ENCODE measurements around the gene VKORC1L1.
"Not testable (repeated sequence)": the region's sequence is repeated elsewhere in the genome, so short reads cannot be mapped to it uniquely, and the experiment has no call there.

Gene VKORC1L1

GRCh38 chr7:65946904-65947303 lies 74.0 kb downstream of the VKORC1L1 start:
- DNase-seq = no peak

DNA sequence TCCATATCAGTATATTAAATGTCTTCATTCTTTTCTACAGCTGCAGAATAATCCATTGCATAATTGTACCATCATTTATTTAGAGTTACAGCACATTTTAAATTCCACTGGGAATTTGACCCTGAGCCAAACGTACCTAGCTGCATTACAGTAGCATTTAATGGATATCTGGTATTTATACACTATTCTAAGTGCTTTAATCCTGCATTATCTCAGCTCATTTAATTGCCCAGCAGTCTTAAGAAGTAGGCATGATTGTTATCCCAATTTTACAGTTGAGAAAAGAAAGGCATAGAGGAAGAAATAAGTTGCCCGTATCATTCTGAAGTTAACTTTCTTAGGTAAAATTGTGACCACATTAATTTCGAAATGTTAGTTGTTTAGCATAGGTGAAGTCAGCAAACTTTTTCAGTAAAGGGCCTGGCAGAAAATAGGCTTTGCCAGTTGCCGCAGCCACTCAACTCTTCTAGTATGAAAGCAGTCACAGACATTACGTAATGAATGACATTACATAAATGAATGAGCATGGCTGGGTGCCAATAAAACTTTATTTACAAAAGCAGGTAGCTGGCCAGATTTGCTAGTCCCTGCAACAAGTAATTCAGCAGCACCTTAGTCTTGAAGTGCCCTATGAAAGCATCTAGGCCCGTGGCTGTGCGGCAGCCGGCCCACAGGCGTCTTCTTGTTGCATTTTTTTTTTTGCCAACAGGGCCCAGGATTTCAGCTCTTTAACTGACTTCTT lies 79.1 kb downstream of the VKORC1L1 start:
- DNase-seq = no peak

- DNase-seq = no peak
These were observed 80.3 kb downstream of the VKORC1L1 start for GRCh38 chr7:65953001-65953720.

GRCh38 chr7:65953890-65954450 lies 81.1 kb downstream of the VKORC1L1 start:
- DNase-seq = no peak

GRCh38 chr7:65955718-65956117 lies 82.8 kb downstream of the VKORC1L1 start:
- DNase-seq = no peak

DNA sequence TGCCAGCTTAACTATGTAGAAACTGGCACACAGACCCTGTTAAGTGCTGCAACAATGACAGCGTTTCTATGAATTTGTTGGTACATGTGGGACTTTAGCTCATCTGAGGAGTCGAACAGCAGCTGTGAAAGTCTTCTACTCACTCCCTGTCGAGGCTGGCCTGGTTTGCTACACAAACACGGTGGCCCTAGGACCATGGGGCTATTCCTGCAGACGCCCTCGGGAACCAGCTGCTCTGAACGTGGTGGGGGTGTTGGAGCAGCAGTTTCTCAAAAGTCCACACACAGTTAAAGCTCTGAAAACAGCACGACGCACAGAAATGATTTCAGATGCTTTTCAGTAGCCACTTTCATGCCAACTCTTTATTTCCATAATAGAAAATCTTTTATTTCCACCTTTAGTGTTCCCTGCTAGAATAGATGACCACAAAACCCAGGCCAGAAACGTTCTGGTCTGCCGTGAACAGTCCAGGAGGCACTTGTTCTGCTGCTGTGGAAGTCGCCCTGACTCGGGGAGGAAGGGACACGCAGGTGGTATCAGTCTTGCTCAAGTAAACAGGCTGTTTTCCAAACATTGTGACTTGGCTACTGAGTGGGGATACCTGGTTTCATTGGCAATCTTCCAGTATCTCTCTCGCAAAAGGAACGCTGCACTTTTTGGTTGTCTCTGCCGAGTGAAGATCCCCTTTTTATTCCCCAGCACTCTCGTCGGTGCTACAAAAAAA lies 87.6 kb downstream of the VKORC1L1 start:
- DNase-seq = no peak

- DNase-seq = no peak
These were observed 89.2 kb downstream of the VKORC1L1 start for GRCh38 chr7:65962033-65962432.

GRCh38 chr7:65964671-65965070 lies 91.8 kb downstream of the VKORC1L1 start:
- not testable (repeated sequence) for DNase-seq

GRCh38 chr7:65966146-65966545 lies 93.3 kb downstream of the VKORC1L1 start:
- no peak for DNase-seq

- no peak for DNase-seq
These were observed 94.7 kb downstream of the VKORC1L1 start for GRCh38 chr7:65967361-65968155.

- no peak for DNase-seq
These were observed 95.6 kb downstream of the VKORC1L1 start for GRCh38 chr7:65968256-65969185.

DNA sequence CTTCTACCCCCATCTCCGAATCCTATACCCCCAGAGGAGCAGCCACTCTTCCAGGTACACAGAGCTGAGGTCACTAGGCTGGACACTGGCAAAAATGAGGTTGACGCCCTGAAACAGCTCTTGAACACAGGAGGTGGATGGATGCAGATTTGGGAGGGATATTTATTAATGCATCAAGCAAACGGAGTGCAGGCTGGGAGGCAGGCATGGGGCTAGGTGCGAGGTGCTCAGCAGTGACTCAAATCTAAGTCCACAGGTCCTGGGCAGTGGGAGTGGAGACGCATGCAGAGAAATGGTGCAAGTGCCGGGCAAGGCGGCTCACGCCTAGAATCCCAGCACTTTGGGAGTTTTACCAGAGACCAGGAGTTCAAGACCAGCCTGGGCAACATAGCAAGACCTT lies 98.1 kb downstream of the VKORC1L1 start:
- no peak for DNase-seq

GRCh38 chr7:65972976-65973375 lies 100.1 kb downstream of the VKORC1L1 start:
- no peak for DNase-seq

DNA sequence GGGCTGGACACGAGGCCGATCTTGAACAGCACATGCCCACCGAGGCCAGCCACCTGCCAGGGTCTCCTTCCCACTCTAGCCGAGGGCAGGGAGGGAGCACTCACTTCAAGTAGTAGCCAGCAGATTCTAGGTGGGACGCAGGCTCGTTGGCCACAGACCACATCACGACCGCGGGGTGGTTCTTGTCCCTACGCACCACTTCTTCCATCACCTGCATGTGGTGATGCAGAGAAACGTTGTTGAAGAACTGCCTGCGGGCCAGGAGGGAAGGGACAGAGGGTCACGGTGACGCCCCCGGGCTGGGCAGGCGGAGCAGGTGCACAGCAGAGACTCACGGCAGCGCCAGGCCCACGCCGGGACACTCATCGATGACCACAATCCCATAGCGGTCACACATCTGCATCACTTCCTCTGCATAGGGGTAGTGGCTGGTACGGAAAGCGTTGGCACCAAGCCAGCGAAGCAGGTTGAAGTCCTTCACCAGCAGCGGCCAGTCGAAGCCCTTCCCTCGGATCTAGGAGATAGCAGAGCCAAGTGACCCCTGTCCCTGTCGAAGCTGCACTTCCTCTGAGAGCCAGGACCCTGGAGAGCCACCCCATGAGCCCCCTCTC lies 101.4 kb downstream of the VKORC1L1 start:
- DNase-seq = no peak

DNA sequence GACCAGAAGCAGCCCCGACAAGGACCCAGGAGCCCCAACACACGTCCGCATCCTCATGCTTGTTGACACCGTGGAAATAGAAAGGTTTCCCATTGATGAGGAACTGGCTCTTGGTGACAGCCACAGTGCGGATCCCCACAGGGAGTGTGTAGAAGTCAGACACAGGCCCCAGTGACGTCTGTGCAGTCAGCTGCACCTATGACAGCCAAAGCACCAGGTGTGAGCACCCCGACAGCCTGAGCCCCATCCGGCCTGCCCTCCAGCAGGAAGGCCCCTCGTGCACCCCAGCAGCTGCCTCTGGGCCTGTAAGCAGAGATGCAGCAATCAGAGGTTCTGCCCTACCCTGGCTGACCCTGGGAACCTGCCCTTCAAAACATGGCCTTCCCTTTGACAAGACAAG lies 102.0 kb downstream of the VKORC1L1 start:
- DNase-seq = no peak

DNA sequence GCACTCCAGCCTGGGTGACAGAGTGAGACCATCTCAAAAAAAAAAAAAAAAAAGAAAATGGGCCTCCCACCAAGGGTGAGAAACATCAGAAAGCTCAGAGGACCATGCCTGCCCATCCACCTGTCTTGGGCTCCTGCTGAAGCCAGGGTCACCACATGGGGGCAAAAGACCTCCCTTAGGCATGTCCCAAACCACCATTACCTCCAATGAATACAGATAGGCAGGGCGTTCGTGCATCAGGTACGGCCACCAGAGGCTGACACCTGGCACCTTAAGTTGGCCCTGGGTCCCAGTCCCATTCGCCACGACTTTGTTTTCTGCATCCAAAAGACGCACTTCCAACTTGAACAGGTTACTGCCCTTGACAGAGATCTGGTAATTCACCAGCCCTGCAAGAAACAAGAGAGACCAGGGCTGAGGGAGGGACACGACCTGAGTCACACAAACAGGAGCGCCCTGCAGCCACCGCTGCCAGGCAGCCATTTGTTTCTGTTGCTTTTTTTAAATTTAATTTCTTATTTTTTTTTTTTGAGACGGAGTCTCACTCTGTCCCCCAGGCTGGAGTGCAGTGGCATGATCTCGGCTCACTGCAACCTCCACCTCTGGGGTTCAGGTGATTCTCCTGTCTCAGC lies 103.1 kb downstream of the VKORC1L1 start:
- DNase-seq = no peak

DNA sequence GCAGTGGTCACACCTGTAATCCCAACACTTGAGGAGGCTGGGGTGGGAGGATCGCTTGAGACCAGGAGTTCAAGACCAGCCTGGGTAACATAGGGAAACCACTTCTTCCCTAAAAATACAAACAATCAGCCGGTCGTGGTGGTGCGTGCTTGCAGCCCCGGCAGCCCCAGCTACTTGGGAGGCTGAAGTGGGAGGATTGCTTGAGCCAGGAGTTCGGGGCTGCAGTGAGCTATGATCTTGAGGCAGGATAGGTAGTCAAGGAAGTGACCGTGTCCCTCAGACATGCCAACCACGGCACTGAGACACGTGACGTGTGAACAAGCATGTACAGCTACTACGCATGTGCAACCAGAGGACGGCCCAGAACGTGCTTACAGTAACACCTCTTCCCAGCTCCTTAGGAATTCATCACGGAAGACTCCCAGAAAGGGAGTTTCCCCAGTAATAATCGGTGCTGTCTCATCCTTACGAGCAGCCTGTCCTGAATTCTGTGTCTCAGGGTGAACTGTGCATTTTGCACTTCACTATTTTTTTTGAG lies 103.9 kb downstream of the VKORC1L1 start:
- no peak for DNase-seq

- no peak for DNase-seq
These were observed 106.2 kb downstream of the VKORC1L1 start for GRCh38 chr7:65978891-65979582.
